HEK293T (cell line): ENCODE results near the gene DUSP5.

ENCODE experiments used
- ARNT ChIP-seq: fragments of 450-650 bp; IDR thresholded peaks from 2 replicates; pipeline ENCODE4 v1.6.1; 2017; ENCODE audit warnings: mild to moderate bottlenecking
- BHLHE40 ChIP-seq: fragments of 450-650 bp; IDR thresholded peaks from 2 replicates; pipeline ENCODE4 v1.6.1; 2016; ENCODE audit warnings: mild to moderate bottlenecking, moderate library complexity, borderline replicate concordance
- ELF4 ChIP-seq: fragments of 450-650 bp; IDR thresholded peaks from 2 replicates; pipeline ENCODE4 v1.6.1; 2017; ENCODE audit warnings: antibody characterized with exemption
- FOXA1 ChIP-seq: fragments of 450-650 bp; IDR thresholded peaks from 2 replicates; pipeline ENCODE4 v1.6.1; 2016; ENCODE audit warnings: mild to moderate bottlenecking
- FOXK2 ChIP-seq: fragments of 450-650 bp; IDR thresholded peaks from 2 replicates; pipeline ENCODE4 v1.6.1; 2016; ENCODE audit warnings: mild to moderate bottlenecking
- FOXM1 ChIP-seq: fragments of 450-650 bp; IDR thresholded peaks from 2 replicates; pipeline ENCODE4 v1.6.1; 2017; ENCODE audit warnings: mild to moderate bottlenecking, borderline replicate concordance
- L3MBTL2 ChIP-seq: fragments of 450-650 bp; conservative IDR thresholded peaks from 2 replicates; pipeline ENCODE4 v1.6.1; 2016; ENCODE audit warnings: mild to moderate bottlenecking
- LEF1 ChIP-seq: fragments of 450-650 bp; IDR thresholded peaks from 2 replicates; pipeline ENCODE4 v1.6.1; 2017; ENCODE audit warnings: mild to moderate bottlenecking, borderline replicate concordance
- NFRKB ChIP-seq: fragments of 450-650 bp; IDR thresholded peaks from 2 replicates; pipeline ENCODE4 v1.6.1; 2016; ENCODE audit warnings: mild to moderate bottlenecking, moderate library complexity
- SP1 ChIP-seq: fragments of 450-650 bp; IDR thresholded peaks from 2 replicates; pipeline ENCODE4 v1.6.1; 2017
- SUZ12 ChIP-seq: fragments of 450-650 bp; IDR thresholded peaks from 2 replicates; pipeline ENCODE4 v1.6.1; 2016; ENCODE audit warnings: mild to moderate bottlenecking
- ZNF384 ChIP-seq: fragments of 450-650 bp; IDR thresholded peaks from 2 replicates; pipeline ENCODE4 v1.6.1; 2016

DNA sequence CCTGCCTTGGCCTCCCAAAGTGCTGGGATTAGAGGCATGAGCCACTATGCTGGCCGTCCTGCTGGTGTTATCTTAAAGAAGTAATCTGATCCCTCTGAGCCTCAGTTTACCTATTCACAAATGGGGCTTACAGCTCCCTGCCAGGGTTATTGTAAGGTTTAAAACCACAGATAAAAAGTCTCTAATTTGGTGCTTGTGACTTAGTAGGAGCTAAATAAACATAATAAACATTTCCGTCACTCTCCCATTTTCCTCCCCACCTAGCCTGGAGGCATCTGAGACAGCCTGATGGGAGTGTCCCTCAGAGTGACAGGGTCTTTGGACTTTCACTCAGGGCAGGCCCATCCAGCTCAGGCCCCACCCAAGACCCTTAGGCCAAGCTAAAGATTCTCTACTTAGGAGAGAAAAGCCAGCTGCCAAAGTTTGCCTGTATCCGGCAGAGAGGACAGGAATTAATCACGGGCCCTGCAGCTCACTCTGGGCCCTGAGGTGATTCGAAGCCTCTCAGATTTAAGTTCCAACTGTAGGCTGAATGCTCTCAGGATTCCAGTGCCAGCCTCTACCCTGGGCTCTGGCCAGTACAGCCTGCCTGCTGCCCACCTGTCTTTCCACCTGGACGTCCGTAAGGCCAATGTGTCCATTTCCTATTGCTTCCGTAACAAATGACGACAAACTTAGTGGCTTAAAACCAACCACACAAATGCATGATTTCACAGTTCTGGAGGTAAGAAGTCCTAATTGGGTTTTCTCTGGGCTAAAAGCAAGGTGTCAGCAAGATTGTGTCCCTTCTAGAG is 21.8 kb upstream of the DUSP5 start:
- TF ChIP-seq BHLHE40 (no peak), SP1 (no peak), ZNF384 (no peak), L3MBTL2 (no peak), LEF1 (no peak), NFRKB (no peak), FOXM1 (no peak), SUZ12 (no peak), FOXA1 (no peak), FOXK2 (no peak), ARNT (no peak), ELF4 (no peak)
